Stimulated activated CD4-positive, alpha-beta T cell treated with anti-CD3 and anti-CD28 coated beads, TNF-alpha, amount 100 ng/mL, for 48 hours (primary cell): ENCODE results near the gene TAS2R40.

ENCODE experiments used
- DNase-seq, 3 donors: peaks; one replicate each; pipeline ENCODE4 v3.0.0-alpha.2; 2020; ENCODE audit warnings: low read depth in 3 of 3

Gene TAS2R40

GRCh38 chr7:143223784-143224183 is 1.9 kb downstream of the TAS2R40 start:
- DNase-seq = no peak

DNA sequence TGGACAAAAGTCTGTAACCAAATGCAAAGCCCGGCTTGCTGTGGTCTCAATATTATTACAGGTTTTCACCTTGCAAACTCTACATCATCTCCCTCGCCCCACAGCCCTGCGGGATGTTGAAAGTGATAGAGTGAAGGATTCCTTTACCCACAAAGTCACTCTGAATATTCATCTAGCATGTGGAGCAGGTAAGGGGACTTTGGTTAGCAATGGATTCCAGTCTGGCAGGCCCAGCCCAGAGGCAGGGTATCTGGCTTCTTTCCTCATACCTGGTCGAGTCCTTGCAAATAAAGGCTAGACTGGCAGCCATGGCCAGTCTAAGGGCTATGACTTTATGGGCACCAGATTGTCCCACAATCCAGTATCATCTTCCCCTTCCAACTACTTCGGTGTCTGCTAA is 3.2 kb downstream of the TAS2R40 start:
- DNase-seq = no peak

- no peak for DNase-seq
Measured at GRCh38 chr7:143227806-143228205, 6.0 kb downstream of the TAS2R40 start.

GRCh38 chr7:143229054-143229790 is 7.4 kb downstream of the TAS2R40 start:
- no peak for DNase-seq

DNA sequence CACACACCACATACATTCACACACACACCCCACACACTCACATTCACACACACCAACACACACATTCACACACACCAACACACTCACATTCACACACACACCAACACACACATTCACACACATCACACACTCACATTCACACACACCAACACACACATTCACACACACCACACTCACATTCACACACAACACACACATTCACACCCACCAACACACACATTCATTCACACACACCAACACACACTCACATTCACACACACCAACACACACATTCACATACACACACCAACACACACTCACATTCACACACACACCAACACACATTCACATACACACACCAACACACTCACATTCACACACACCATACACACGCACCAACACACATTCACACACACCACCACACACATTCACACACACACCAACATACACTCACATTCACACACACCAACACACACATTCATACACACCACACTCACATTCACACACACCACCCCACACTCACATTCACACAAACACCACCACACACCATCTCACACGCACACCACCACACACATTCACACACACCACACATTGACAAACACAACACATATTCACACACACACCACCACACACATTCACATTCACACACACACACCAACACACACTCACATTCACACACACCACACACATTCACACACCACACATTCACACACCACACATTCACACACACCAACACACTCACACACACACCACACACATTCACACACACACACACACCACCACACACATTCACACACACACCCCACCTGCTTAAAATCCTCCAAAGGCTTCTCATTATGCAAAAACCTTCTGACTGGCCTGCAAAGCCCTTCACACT is 9.0 kb downstream of the TAS2R40 start:
- DNase-seq = no peak

DNA sequence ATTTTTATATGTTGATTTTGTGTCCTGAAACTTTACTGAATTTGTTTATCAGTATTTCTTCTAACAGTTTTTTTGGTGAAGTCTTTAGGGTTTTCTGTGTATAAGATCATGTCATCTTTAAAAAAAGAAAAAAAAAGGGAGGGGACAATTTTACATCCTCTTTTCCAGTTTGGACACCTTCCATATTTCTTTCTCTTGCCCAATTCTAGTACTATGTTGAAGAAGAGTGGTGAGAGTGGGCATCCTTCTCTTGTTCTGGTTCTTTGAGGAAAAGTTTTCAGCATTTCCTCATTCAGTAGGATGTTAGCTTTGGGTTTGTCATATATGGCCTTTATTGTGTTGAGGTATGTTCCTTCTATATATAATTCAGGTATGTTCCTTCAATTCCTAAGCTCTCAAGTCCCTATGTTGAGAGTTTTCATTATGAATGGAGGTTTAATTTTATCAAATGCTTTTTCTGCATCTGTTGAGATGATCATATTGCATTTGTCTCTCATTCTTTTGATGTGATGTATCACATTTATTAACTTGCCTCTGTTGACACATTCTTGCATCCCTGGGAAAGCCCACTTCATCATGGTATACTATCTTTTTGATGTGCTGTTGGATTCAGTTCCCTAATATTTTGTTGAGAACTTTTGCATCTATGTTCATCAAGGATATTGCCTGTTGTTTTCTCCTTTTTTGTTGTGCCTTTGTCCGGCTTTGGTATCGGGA is 12.1 kb downstream of the TAS2R40 start:
- no peak for DNase-seq

DNA sequence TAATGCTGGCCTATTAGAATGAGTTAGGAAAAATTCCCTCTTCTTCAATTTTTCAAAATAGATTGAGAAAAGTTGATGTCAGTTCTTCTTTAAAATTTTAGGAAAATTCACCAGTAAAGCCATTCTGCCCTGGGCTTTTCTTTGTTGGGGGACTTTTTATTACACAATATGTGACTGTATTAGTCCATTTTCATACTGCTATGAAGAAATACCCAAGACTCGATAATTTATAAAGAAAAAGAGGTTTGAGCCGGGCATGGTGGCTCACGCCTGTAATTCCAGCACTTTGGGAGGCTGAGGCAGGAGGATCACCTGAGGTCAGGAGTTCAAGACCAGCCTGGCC is 12.7 kb downstream of the TAS2R40 start:
- DNase-seq = no peak

- no peak for DNase-seq
Measured at GRCh38 chr7:143235561-143235960, 13.7 kb downstream of the TAS2R40 start.

- DNase-seq = no peak
Measured at GRCh38 chr7:143236408-143236990, 14.7 kb downstream of the TAS2R40 start.

- no peak for DNase-seq
Measured at GRCh38 chr7:143237366-143237765, 15.5 kb downstream of the TAS2R40 start.

DNA sequence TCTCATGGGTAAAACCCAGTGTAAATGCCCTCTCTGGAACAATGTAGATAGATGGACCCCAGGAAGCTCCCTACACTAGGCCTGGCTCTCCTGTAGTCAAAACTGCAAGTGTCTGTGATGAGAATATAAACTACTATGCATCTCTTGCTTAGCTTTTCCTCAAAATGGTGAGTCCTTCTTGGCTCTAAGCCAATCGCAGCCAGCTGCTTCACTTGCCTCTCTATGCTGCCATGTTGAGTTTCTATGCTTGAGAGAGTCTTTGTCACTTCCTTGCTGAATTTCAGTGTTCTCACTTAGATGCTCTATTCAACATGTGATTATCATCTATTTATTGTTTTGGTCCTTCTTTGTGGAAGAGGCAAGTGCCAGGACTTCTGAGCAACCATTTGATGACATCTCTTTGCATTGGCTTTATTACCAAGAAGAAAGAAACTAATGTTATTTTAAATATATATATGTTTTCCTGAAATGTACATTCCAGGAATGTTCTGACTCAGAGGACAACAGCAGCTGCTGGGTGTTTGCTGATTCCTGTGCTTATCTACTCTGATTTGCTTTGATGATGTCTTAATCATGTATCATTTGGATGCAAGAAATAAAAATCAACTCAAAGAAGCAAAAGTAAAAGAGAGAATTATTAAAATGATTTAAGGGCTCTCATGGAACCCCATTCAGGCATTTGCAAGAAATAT is 16.6 kb downstream of the TAS2R40 start:
- DNase-seq = no peak

DNA sequence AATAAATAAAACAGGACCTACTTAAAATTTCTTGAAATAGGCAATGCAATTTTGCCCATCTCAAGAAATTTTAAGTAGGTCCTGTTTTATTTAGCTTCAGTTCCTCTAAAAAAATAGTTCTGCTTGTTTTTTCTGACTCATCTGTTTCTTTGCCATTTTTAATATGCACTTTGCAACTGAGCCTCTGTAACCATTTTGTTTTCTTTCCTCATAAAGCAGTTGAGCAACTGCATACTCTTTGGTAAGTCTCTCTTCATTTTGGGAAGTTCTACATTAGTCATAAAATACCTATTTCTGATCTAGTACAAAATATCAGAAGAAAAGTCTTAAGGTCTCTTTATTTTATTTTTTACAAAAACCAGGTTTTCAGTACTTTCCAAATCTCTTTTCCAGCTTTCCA is 18.0 kb downstream of the TAS2R40 start:
- no peak for DNase-seq

- DNase-seq = peak in 2 of 3 donors; percentile 30 to 44
Measured at GRCh38 chr7:143240291-143241168, 18.7 kb downstream of the TAS2R40 start.

GRCh38 chr7:143242306-143242705 is 20.5 kb downstream of the TAS2R40 start:
- no peak for DNase-seq

DNA sequence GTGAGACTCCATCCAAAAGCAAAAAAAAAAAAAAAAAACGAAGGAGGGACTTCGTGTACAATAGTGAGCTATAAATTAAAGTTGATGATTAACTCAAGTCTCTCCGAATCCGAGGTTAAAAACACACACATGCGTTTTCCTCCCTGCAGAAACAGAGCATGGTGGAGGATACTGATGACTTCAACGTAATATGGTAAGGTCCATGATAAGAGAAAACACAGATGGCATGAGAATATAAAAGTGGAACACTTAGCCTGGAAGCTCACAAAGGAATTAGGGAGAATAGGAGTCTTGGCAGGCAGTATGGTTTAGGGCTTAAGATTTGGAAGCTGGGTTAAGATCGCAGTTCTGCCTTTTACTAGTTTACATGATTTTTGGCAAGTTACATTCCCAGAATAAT is 21.3 kb downstream of the TAS2R40 start:
- no peak for DNase-seq

GRCh38 chr7:143243614-143244013 is 21.8 kb downstream of the TAS2R40 start:
- no peak for DNase-seq

DNA sequence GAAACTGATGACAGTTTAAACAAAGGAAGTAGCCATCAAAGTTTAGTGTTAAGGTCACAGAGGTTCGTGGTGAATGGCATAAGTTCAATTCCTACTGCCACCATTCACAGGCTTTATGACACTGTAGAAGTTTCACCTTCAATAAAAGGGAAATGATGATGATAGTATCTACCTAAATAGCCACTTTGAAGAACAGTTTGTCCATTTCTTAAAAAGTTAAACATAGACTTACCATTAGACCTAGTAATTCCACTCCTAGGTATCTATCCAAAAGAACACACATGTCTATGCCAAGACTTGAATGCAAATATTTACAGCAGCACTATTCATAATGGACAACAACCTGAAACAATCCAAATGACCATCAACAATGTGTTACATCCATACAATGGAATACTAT is 22.5 kb downstream of the TAS2R40 start:
- DNase-seq = no peak

DNA sequence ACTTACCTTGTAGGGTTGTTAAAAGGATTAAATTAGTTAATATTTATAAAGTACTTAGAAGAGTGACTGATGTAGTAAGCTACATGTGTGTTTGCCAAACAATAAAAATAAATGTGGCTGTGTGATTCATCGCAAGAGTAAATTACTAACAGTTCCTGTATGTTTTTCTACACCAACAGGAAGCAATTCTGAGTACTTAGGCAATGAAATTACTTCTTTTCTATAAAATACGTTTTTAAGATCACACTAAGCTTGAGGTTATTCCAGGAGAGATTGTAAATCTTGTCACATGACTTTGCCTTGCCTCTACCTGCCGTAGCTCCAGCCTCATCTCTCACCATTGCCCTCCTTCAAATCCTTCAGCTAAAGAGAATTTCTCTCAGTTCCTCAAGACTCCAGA is 23.3 kb downstream of the TAS2R40 start:
- no peak for DNase-seq

GRCh38 chr7:143247372-143247771 is 25.5 kb downstream of the TAS2R40 start:
- DNase-seq = no peak

DNA sequence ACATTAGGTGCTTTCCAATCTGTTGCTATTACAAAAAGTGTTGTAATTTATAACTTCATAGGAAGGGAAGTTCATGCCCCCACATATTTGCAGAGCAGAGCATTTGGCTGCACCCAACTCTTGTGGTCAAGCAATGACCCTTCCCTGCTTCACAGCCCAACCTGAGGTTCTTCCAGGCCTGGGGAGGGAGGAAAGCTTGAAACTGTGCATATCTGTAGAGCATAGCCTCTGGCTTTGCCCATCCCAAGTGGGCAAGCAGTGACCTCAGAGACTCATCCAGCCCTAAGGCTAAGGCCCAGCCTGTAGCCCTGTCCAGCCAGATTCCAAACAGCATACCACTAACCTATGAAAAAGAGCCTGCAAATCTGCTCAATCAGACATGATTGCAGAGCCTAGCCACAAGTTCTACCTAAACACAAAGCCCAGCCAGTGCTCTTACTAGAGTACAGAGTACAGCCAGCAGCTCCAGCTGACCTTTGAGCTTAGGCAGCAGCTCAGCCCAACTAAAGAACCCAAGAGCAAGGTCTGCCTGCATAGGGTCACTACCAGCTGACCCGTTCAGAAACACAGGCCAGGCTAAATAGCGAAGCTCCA is 27.0 kb downstream of the TAS2R40 start:
- DNase-seq = no peak
